ENCODE data around the gene AP5Z1.

AP5Z1 gene

DNA sequence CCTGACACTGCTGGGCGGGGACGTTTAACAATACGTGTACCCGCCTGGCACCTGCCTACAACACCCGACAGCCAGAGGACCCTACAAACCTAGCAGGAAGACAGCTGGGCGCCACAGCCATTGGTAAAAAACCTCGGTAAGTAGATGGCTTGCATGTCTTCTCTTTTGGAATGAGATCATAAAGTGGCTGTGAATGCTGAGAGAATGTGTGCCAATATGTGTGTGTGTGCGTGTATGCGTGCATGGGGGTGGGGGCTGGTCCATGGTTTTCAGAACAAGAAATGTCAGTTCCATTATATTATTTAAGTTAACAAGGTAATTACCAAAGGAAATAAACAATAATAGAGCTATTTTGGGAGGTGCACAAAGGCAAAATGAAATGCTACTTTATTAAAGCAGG is 47.3 kb downstream of the AP5Z1 start:
- DNase-seq (ENCODE audit: low read depth): no peak

DNA sequence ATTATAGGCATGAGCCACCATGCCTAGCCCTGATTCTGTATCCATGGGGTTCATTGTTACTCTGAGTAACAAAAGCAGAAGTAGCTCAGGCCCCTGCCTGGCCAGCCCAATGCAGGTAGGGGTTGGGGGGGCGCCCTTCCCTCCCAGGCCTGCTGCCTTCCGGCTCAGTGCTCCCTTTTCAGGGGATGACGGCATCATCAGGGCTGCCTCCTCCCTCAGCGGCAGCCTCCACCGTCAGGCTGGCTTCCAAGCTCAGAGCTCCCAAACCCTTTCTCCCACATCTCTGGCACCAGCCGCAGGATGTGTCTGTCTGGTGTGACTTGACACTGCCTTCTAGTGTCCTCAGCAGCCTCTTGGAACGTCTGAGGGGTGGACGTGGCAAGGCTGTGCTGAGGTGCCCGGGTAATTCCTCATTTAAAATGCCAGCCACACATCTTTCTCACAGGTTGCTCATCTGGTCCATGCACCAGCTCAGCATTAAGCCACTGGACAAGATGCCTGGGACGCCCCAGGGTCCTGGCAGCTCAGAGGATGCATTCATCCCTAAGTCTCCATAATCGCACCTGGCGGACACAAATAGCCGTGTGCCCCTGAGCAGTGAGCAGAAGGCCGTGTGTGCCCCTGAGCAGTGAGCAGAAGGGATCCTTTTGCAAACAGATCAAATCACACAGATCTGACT is 48.2 kb downstream of the AP5Z1 start:
- DNase-seq (ENCODE audit: low read depth): no peak

DNA sequence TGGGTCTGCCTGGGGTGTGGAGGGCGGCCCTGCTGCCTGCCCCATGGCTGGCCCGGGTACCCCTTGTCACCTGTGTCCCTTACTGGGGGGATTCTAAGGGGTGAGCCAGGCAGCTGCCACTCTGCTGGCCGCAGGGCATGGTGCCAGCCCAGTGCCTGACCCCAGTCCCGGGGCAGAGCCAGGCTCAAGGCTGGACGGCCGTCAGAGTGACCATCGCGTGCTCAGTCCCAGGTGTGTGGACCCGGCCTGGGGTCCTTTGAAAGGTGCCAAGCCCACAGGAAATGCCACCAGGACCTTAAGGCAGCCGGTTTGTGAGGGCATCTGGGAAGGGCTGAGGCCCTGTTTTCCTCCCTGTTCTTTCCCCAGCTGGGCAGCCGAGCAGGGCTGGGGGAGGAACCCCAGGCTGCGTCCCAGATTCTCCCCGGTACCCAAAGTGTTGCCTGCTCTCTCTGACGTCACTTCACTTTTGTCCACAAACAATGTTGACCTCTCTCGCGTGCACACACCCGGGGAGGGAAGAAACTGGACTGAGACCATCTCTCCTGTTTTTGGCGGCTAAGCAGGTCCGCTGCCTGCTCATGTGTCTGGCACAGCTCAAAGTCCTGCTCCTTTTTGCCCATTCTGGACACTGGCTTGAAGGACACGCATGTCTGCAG is 48.8 kb downstream of the AP5Z1 start:
- no peak for DNase-seq (ENCODE audit: low read depth)

GRCh38 chr7:4825081-4825480 is 49.7 kb downstream of the AP5Z1 start:
- no peak for DNase-seq (ENCODE audit: low read depth)

DNA sequence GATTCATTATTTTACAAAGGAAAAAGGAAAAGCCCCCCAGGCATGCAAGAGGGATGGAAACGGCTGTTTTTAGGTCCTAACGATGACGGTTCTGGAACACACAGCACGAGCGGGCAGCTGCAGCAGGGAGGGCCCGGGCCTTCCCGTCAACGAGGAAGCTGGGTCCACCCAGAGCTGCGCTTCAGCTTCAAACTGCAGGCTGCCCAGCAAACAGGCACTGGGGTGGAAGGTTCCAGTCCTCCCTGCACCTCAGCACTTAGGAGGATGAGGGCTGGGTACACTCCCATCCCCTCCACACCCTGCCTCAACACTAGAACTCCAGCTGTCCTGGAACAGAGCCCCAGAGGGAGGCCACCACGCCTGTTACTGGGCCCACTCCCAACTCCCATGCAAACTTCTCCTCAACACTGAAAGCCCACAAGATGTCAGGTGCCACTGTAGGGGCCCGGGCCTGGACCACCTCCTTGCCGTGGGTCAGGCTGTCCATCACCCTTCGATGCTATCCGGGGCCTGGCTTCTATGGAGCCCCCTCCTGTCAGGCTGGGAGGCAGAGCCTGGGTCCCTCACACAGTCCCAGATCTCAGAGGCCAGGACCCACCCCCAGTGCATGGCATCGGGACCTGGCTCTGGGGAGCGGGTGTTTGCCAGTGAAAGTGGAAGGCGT is 53.4 kb downstream of the AP5Z1 start:
- DNase-seq (ENCODE audit: low read depth): no peak

GRCh38 chr7:4830176-4830575 is 54.8 kb downstream of the AP5Z1 start:
- peak; percentile 62 for DNase-seq (ENCODE audit: low read depth)

GRCh38 chr7:4831723-4832495 is 56.5 kb downstream of the AP5Z1 start:
- peak; percentile 24 for DNase-seq (ENCODE audit: low read depth)

DNA sequence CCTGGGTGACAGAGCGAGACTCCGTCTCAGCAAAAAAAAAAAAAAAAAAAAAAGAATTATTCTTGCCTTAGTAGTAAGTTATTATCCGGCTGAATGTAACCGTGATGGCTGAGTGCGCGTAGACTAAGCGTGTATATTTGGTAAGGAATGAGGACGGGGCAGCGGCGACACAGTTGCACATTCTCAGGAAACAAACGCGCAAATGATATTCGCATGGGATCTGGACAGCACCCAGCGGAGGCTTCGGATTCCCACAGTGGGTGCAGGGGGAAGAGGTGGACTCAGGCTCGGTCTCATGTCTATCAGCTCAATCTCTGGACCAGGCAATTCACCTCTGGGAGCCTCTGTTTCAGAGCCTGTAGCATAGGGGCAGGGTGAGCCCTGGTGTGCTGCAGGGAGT is 57.3 kb downstream of the AP5Z1 start:
- no peak for DNase-seq (ENCODE audit: low read depth)

- no peak for DNase-seq (ENCODE audit: low read depth)
Measured at GRCh38 chr7:4833176-4833575, 57.8 kb downstream of the AP5Z1 start.

GRCh38 chr7:4833691-4834600 is 58.5 kb downstream of the AP5Z1 start:
- DNase-seq (ENCODE audit: low read depth): no peak

GRCh38 chr7:4834601-4835397 is 59.4 kb downstream of the AP5Z1 start:
- DNase-seq (ENCODE audit: low read depth): no peak

- DNase-seq (ENCODE audit: low read depth): no peak
Measured at GRCh38 chr7:4835398-4836205, 60.2 kb downstream of the AP5Z1 start.

DNA sequence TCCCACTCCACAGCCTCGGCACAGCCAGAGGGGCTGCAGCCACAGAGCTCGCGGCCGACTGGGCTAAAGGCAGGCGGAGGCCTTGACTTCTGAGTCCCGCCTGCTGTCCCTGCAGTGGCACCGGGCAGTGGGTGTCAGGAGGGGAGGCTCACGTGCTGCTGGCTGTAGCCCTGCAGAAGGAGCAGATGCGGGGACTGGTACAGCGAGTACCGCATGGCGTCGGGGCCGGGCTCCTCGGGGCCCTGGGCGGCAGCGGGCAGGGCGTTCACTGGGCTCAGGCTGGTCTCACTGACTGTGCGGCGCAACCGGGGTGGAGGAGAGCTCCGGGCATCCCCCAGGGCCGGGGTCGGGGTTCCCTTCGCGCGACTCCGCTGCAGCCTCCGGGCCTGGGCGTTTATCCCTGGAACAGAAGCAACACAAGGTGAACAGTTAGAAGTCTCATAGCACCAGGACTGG is 60.8 kb downstream of the AP5Z1 start:
- DNase-seq (ENCODE audit: low read depth): no peak

GRCh38 chr7:4837041-4837802 is 61.8 kb downstream of the AP5Z1 start:
- DNase-seq (ENCODE audit: low read depth): peak; percentile 47

- DNase-seq (ENCODE audit: low read depth): no peak
Measured at GRCh38 chr7:4837803-4838625, 62.6 kb downstream of the AP5Z1 start.

- no peak for DNase-seq (ENCODE audit: low read depth)
Measured at GRCh38 chr7:4838626-4839334, 63.4 kb downstream of the AP5Z1 start.

DNA sequence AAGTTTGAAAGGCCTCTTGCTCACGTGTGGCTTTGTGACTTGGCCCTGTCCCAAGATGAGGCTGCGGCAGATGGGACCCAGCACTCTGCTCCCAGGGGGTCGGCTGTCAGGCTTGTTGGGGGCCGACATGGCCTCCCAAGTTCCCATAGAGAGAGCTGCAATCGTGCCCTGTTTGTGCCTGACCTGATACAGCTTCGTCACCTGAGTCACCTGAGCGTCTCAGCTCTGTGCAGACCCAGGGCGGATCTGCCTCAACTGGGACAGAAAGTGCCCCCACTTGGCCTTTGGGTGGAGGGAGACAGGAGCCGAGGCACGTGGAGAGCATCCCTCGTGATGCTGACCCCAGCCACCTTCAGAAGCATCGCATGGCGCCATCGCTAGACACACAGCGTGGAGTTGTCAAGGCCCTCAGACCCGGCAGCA is 64.7 kb downstream of the AP5Z1 start:
- no peak for DNase-seq (ENCODE audit: low read depth)
